Astrocyte of the spinal cord (primary cell): ENCODE data around the gene IL22.

Experiments
- DNase-seq: peaks from one replicate; pipeline ENCODE4 v3.0.0; 2011; ENCODE audit warnings: low read depth, low spot score
- H3K4me3 ChIP-seq: 2 replicates; pipeline ENCODE4 v1.5.1; 2011; ENCODE audit warnings: low read depth, mild to moderate bottlenecking, low read length, moderate library complexity
- CTCF ChIP-seq: IDR thresholded peaks from 2 replicates; pipeline ENCODE4 v1.5.1; 2012; ENCODE audit warnings: low read depth, mild to moderate bottlenecking, low read length, inconsistent platforms
- in situ Hi-C: cut with HindIII; loops from 2 replicates; pipeline ENCODE4 v1.10.0; 2017; ENCODE audit warnings: low sequenced_read_pairs

Gene IL22

GRCh38 chr12:68200854-68201253 lies 52.5 kb downstream of the IL22 start:
- in situ Hi-C loops, result no loop called here
- H3K4me3 ChIP-seq, result no peak overlapping the region
- TF ChIP-seq CTCF, result no peak
- peak; percentile 16 for DNase-seq

- in situ Hi-C loops, result no loop called here
- TF ChIP-seq CTCF, result no peak
- no peak for DNase-seq
- H3K4me3 ChIP-seq, result no peak overlapping the region
Measured at GRCh38 chr12:68199127-68199526, 54.3 kb downstream of the IL22 start.

GRCh38 chr12:68198507-68199086 lies 54.8 kb downstream of the IL22 start:
- DNase-seq, result no peak
- H3K4me3 ChIP-seq, result no peak overlapping the region
- in situ Hi-C loops, result no loop called here
- no peak for TF ChIP-seq CTCF
